Bronchus fibroblast of lung (primary cell): ENCODE data around the gene ANXA6. TPM values are rescaled to one million over a fixed set of nuclear protein-coding genes. Genes with fewer than 3 reads are reported as not detected.

Experiments used
- total RNA-seq: library from RNA; depleted of rRNA; stranded (reverse); fragments of >200 nt; gene quantifications from 2 replicates; pipeline ENCODE4 v1.2.3, GENCODE V29; 2015

Gene ANXA6
- 398 and 405 TPM in 2 replicates for total RNA-seq

GRCh38 chr5:151157426-151158286 is at the start of gene ANXA6:
Gene ANXA6, minus strand, starts transcription at chr5:151157779. Its CDS starts 9,878 bp downstream, at chr5:151147901.

GRCh38 chr5:151080613-151081430 is 76.8 kb downstream of the ANXA6 start, which contains the start of gene TNIP1:
Gene TNIP1, minus strand, starts transcription at chr5:151081034. Its CDS starts 15,939 bp downstream, at chr5:151065095.

Other genes with a start within 250 kb of the ANXA6 start
- gene GPX3, start 137.2 kb downstream of the ANXA6 start, total RNA-seq, result 2.4 and 2.7 TPM in 2 replicates
- gene TNIP1, start 76.7 kb downstream of the ANXA6 start, total RNA-seq, result 46.9 and 47.9 TPM in 2 replicates
- 2.1 and 2.4 TPM in 2 replicates for gene CCDC69, start 66.3 kb upstream of the ANXA6 start, total RNA-seq
- gene GM2A, start 95.4 kb upstream of the ANXA6 start, total RNA-seq, result 21.4 and 22.0 TPM in 2 replicates
- gene SLC36A3, start 146.0 kb upstream of the ANXA6 start, total RNA-seq, result not detected in 2 replicates
- gene SLC36A2, start 189.8 kb upstream of the ANXA6 start, total RNA-seq, result not detected in 2 replicates